HK-2 (cell line): ENCODE data around the gene AKR1A1.
"Not testable (repeated sequence)": the region's sequence is repeated elsewhere in the genome, so short reads cannot be mapped to it uniquely, and the experiment has no call there.

Experiments used
- DNase-seq: peaks from one replicate; pipeline ENCODE4 v3.0.0-alpha.2; 2018; ENCODE audit not compliant: unreplicated experiment

The AKR1A1 gene

GRCh38 chr1:45550401-45551351 is at the start of gene AKR1A1:
TSS of gene AKR1A1 (plus strand) at chr1:45550826. CDS start at chr1:45561795, 10,969 bp downstream.
- DNase-seq: peak; percentile 92

- DNase-seq: no peak
Measured at GRCh38 chr1:45501505-45501859, 49.1 kb upstream of the AKR1A1 start.

GRCh38 chr1:45503462-45504360 is 46.9 kb upstream of the AKR1A1 start:
- no peak for DNase-seq

- DNase-seq: no peak
Measured at GRCh38 chr1:45507195-45507594, 43.4 kb upstream of the AKR1A1 start.

- no peak for DNase-seq
Measured at GRCh38 chr1:45507893-45508292, 42.7 kb upstream of the AKR1A1 start.

- no peak for DNase-seq
Measured at GRCh38 chr1:45508295-45509151, 42.1 kb upstream of the AKR1A1 start.

GRCh38 chr1:45510036-45510971 is 40.3 kb upstream of the AKR1A1 start:
- no peak for DNase-seq

- DNase-seq: no peak
Measured at GRCh38 chr1:45510972-45511527, 39.6 kb upstream of the AKR1A1 start.

GRCh38 chr1:45512641-45513054 is 38.0 kb upstream of the AKR1A1 start:
- DNase-seq: peak; percentile 62

- peak; percentile 32 for DNase-seq
Measured at GRCh38 chr1:45513532-45514260, 36.9 kb upstream of the AKR1A1 start.

GRCh38 chr1:45516036-45516435 is 34.6 kb upstream of the AKR1A1 start:
- no peak for DNase-seq

- no peak for DNase-seq
Measured at GRCh38 chr1:45516465-45516864, 34.2 kb upstream of the AKR1A1 start.

GRCh38 chr1:45518366-45518765 is 32.3 kb upstream of the AKR1A1 start:
- DNase-seq: not testable (repeated sequence)

GRCh38 chr1:45518910-45519309 is 31.7 kb upstream of the AKR1A1 start:
- DNase-seq: no peak

- DNase-seq: not testable (repeated sequence)
Measured at GRCh38 chr1:45519774-45520173, 30.9 kb upstream of the AKR1A1 start.

- DNase-seq: peak; percentile 99
Measured at GRCh38 chr1:45521413-45522323, 29.0 kb upstream of the AKR1A1 start, which contains the start of gene PRDX1. TSS of gene PRDX1 (minus strand) at chr1:45521884. CDS start at chr1:45519043, 2,841 bp downstream.

- peak; percentile 70 for DNase-seq
Measured at GRCh38 chr1:45522324-45523104, 28.1 kb upstream of the AKR1A1 start.
